ENCODE data around the gene CLCA1.

CLCA1 gene

DNA sequence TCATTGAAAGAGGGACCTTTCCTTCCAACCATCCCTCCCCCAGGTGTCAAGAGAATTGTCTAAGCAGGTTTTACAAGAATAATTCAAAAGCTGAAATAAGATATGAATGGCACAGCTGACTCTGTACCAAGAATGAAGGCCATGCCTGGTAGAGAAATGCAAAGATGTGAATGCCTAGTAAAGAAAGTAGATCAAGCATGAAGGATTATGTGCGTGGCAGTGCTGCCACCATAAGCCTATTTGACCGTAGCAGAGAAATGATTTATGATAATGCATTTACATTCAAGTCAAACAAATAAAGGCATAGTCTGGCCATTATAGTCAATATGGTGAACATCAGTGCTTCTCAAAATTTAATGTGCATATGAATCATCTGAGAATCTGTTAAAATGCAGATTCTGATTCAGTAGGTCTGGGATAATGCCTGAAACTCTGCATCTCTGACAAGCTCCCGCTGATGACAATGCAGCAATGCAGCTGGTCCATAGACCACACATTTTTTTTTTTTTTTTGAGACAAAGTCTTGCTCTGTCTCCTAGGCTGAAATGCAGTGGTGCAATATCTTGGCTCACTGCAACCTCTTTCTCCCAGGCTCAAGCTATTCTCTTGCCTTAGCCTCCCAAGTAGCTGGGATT lies 61.6 kb downstream of the CLCA1 start:
- H3K36me3 Mint-ChIP-seq (ENCODE audit: low read depth), result no peaks in the 10 kb centered on the region
- peaks cover 15% of the 10 kb centered on the region for H3K27me3 Mint-ChIP-seq (ENCODE audit: low read depth)
- no peak overlapping the region for H3K27ac Mint-ChIP-seq
- no peaks in the 10 kb centered on the region for H3K4me1 Mint-ChIP-seq (ENCODE audit: low read depth)
- no peak overlapping the region for H3K4me3 Mint-ChIP-seq
- H3K9me3 Mint-ChIP-seq, result no peaks in the 10 kb centered on the region

DNA sequence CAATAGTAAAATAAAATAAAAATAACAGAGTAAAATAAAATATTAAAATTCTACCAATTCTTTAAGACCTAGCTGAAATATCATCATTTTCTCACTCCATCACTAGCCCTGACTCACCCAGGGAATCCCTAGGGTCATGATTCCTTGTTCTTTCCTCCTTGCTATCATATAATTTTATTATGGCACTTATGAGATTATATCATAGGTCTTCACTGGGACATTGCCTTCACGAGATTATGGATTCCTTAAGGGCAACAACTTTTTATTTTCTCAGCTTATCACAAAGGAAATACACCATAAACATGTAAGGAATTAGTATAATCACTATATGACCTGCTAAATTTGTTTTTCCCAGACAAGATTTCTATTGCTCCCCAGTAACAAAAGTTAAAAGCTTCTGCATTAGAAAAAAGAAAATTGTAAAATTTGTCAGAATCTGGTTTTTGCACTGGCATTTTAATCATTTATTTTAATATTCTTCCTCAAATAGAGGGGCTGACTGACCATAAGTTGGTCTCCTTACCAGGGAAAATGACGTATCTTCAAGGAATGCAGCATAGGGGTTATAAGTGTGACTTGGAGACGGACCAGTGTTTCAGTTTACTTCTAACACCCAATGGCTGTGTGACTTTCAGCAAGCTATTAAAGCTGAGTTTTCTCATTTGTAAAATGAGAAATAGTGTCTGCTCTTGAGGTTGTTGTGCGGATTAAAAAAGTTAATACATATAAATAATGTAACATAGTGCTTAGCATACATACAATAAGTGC lies 69.4 kb downstream of the CLCA1 start:
- Mint-ChIP-seq H3K36me3 (ENCODE audit: low read depth) (no peaks in the 10 kb centered on the region), H3K27ac (no peak overlapping the region), H3K4me3 (no peak overlapping the region), H3K27me3 (ENCODE audit: low read depth) (peaks cover 19% of the 10 kb centered on the region), H3K4me1 (ENCODE audit: low read depth) (no peaks in the 10 kb centered on the region), H3K9me3 (no peaks in the 10 kb centered on the region)

DNA sequence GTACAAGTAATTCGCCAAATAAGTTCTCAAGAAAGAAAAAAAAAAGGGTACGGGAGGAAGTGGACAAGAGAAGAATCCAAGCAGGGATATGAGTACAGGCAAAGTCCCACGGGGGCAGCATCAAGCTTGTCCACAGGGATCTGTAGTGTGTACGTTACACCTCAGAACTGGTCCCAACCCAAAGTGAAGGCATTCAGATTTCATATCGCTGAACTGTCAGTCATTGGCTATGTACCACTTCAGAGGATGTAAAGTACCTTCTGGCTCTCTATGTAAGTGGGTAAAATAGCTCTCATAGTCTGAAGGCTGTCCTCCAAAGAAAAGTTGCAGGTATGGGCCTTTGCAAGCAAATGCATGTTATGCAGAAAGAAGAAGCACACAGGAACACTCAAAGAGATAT lies 70.0 kb downstream of the CLCA1 start:
- Mint-ChIP-seq H3K9me3 (no peaks in the 10 kb centered on the region), H3K27me3 (ENCODE audit: low read depth) (peaks cover 16% of the 10 kb centered on the region), H3K4me3 (no peak overlapping the region), H3K27ac (no peak overlapping the region), H3K36me3 (ENCODE audit: low read depth) (no peaks in the 10 kb centered on the region), H3K4me1 (ENCODE audit: low read depth) (no peaks in the 10 kb centered on the region)

GRCh38 chr1:86541859-86542258 lies 73.1 kb downstream of the CLCA1 start:
- no peak overlapping the region for H3K27ac Mint-ChIP-seq
- no peak overlapping the region for H3K4me3 Mint-ChIP-seq
- no peaks in the 10 kb centered on the region for H3K4me1 Mint-ChIP-seq (ENCODE audit: low read depth)
- H3K36me3 Mint-ChIP-seq (ENCODE audit: low read depth), result no peaks in the 10 kb centered on the region
- H3K27me3 Mint-ChIP-seq (ENCODE audit: low read depth), result no peaks in the 10 kb centered on the region
- H3K9me3 Mint-ChIP-seq, result no peaks in the 10 kb centered on the region

DNA sequence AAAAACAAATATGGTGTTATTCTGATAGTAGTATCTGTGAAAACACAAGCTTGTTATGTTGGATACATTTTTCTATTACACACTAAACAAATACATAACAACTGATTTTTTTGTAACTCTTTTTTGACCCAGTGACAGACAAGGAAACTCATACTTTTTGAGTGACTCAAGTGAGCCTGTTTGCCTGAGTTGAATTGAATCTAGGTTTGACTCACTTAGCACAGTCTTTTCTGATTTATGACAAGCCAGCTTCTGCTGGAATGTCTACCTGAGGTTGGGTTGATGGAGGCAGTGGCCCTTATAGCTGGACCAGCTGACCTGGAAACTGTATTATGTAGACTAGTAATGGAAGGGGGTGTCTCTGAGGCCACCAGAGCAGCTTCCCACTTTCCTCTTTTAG lies 73.9 kb downstream of the CLCA1 start:
- Mint-ChIP-seq H3K4me1 (ENCODE audit: low read depth) (no peaks in the 10 kb centered on the region), H3K4me3 (no peak overlapping the region), H3K27me3 (ENCODE audit: low read depth) (no peaks in the 10 kb centered on the region), H3K9me3 (no peaks in the 10 kb centered on the region), H3K36me3 (ENCODE audit: low read depth) (no peaks in the 10 kb centered on the region), H3K27ac (no peak overlapping the region)

- Mint-ChIP-seq H3K9me3 (no peaks in the 10 kb centered on the region), H3K27me3 (ENCODE audit: low read depth) (no peaks in the 10 kb centered on the region), H3K4me1 (ENCODE audit: low read depth) (no peaks in the 10 kb centered on the region), H3K27ac (no peak within 1 kb of the TSS), H3K4me3 (no peak within 1 kb of the TSS), H3K36me3 (ENCODE audit: low read depth) (no peaks in the 10 kb centered on the region)
These were observed 78.1 kb downstream of the CLCA1 start, which contains the start of gene CLCA4 for GRCh38 chr1:86546787-86547221. Gene CLCA4, plus strand, starts transcription at chr1:86547078. Its CDS starts 42 bp downstream, at chr1:86547120.

- Mint-ChIP-seq H3K27ac (no peak overlapping the region), H3K27me3 (ENCODE audit: low read depth) (no peaks in the 10 kb centered on the region), H3K36me3 (ENCODE audit: low read depth) (no peaks in the 10 kb centered on the region), H3K4me3 (no peak overlapping the region), H3K9me3 (no peaks in the 10 kb centered on the region), H3K4me1 (ENCODE audit: low read depth) (no peaks in the 10 kb centered on the region)
These were observed 80.1 kb downstream of the CLCA1 start for GRCh38 chr1:86548839-86549238.
